K562 (cell line): ENCODE measurements around the gene ERH. TPM values are rescaled to one million over a fixed set of nuclear protein-coding genes. Genes with fewer than 3 reads are reported as not detected.

Source experiments
- ATAC-seq: fragments of 200-7000 bp; cut with Tn5 transposase; 3 replicates; pipeline ENCODE4 v1.9.1; 2020; ENCODE audit warnings: moderate library complexity
- BruUV-seq: library from RNA; stranded (reverse); fragments of 400-500 nt; replicated peaks from 2 replicates; lab custom pipeline; 2021; lab: Mats Ljungman, UMichigan
- CTCF ChIA-PET: fragments of 300-600 bp; formaldehyde crosslinking; extraction: SDS; loops from one replicate; lab custom pipeline; 2021; ENCODE audit warnings: low intra/inter-chr PET ratio; lab: Yijun Ruan, JAX
- POLR2A ChIA-PET: fragments of 300-600, 350-650 bp; sonication (Branson Sonifier 250); formaldehyde crosslinking; extraction: SDS; loops from one replicate; lab custom pipeline; 2021; ENCODE audit warnings: antibody characterized with exemption, inconsistent platforms; lab: Yijun Ruan, JAX
- DNase-seq, 4 experiments: peaks; one replicate each; pipeline versions ENCODE4 v3.0.0 to v3.0.0-alpha.2; 2011 to 2018; ENCODE audit warnings: low spot score in 3 of 4, mixed read lengths in 3 of 4; ENCODE audit errors: extremely low read depth in 1 of 4
- FAIRE-seq: peaks from 2 replicates; lab custom pipeline; 2011; peaks lifted over from hg19 to GRCh38; lab: Jason Lieb, UNC
- H2AFZ ChIP-seq: 2 replicates; pipeline ENCODE4 v1.6.0; 2011; ENCODE audit warnings: low read depth, low read length, control low read depth, inconsistent platforms
- H3K27ac ChIP-seq: fragments of 200-600 bp; 3 replicates; pipeline ENCODE4 v1.8.0; 2011; ENCODE audit warnings: low read depth, mild to moderate bottlenecking, control low read depth, inconsistent platforms, low read length, moderate library complexity, mixed read lengths; ENCODE audit errors: extremely low read depth
- H3K27me3 ChIP-seq, 2 experiments: fragments of 300-600 bp in 1 of 2; 2 replicates in 1 of 2; 3 replicates in 1 of 2; pipeline versions ENCODE4 v1.6.0 to v1.8.0; 2011; ENCODE audit warnings: inconsistent platforms in 2 of 2, low read length in 2 of 2, mild to moderate bottlenecking in 1 of 2, mixed read lengths in 1 of 2, moderate library complexity in 1 of 2; ENCODE audit not compliant: control insufficient read depth in 2 of 2, insufficient read depth in 2 of 2
- H3K36me3 ChIP-seq: fragments of 300-600 bp; 3 replicates; pipeline ENCODE4 v1.8.0; 2011; ENCODE audit warnings: mild to moderate bottlenecking, low read length, inconsistent platforms; ENCODE audit not compliant: control insufficient read depth, insufficient read depth
- H3K4me1 ChIP-seq, 2 experiments: fragments of 200-600 bp in 1 of 2; replicated peaks in 1 of 2; 2 replicates in 1 of 2; 3 replicates in 1 of 2; pipeline versions ENCODE4 v1.5.1 to v1.8.0; 2011; ENCODE audit warnings: inconsistent platforms in 2 of 2, low read length in 2 of 2, mild to moderate bottlenecking in 1 of 2, mixed read lengths in 1 of 2, moderate library complexity in 1 of 2; ENCODE audit not compliant: control insufficient read depth in 2 of 2, insufficient read depth in 2 of 2
- H3K4me2 ChIP-seq: 2 replicates; pipeline ENCODE4 v1.6.1; 2011; ENCODE audit warnings: low read length, control low read depth, inconsistent platforms, mixed read lengths; ENCODE audit not compliant: insufficient read depth
- H3K4me3 ChIP-seq: fragments of 200-600 bp; sonication (generic), shearing (Covaris generic); 2 replicates; pipeline ENCODE4 v1.5.1; 2016; ENCODE audit warnings: control low read depth, inconsistent platforms
- H3K79me2 ChIP-seq: fragments of 200-600 bp; 3 replicates; pipeline ENCODE4 v1.8.0; 2011; ENCODE audit warnings: low read length, inconsistent platforms; ENCODE audit not compliant: control insufficient read depth, insufficient read depth
- H3K9ac ChIP-seq, 2 experiments: 2 replicates each; pipeline versions ENCODE4 v1.6.0 to v1.6.1; 2011; ENCODE audit warnings: low read depth in 2 of 2, low read length in 2 of 2, control low read depth in 1 of 2, inconsistent platforms in 1 of 2, mild to moderate bottlenecking in 1 of 2, mixed read lengths in 1 of 2; ENCODE audit not compliant: insufficient read depth in 1 of 2
- H3K9me1 ChIP-seq: one replicate; pipeline ENCODE4 v1.6.0; 2011; ENCODE audit warnings: inconsistent platforms, mild to moderate bottlenecking, low read length, moderate library complexity; ENCODE audit not compliant: control insufficient read depth, insufficient read depth
- H3K9me3 ChIP-seq: replicated peaks from 2 replicates; pipeline ENCODE4 v1.5.1; 2011; ENCODE audit warnings: low read depth, low read length, inconsistent platforms; ENCODE audit not compliant: control insufficient read depth, insufficient read depth
- H4K20me1 ChIP-seq: replicated peaks from 2 replicates; pipeline ENCODE4 v1.6.1; 2011; ENCODE audit warnings: low read length, inconsistent platforms, mixed read lengths; ENCODE audit not compliant: control insufficient read depth, insufficient read depth
- CBFA2T3 ChIP-seq: fragments of 450-650 bp; IDR thresholded peaks from 2 replicates; pipeline ENCODE4 v1.6.1; 2017
- E2F6 ChIP-seq, 2 experiments: IDR thresholded peaks; 2 replicates each; pipeline ENCODE4 v1.6.1; 2011; ENCODE audit warnings: borderline replicate concordance in 1 of 2, control low read depth in 1 of 2, low read depth in 1 of 2, low read length in 1 of 2, mild to moderate bottlenecking in 1 of 2, mixed read lengths in 1 of 2, moderate library complexity in 1 of 2; ENCODE audit not compliant: insufficient read depth in 1 of 2, insufficient read length in 1 of 2, poor library complexity in 1 of 2, severe bottlenecking in 1 of 2; ENCODE audit errors: extremely low read depth in 1 of 2
- ESRRA ChIP-seq: fragments of 450-650 bp; IDR thresholded peaks from 2 replicates; pipeline ENCODE4 v1.6.1; 2014; ENCODE audit warnings: low read depth, mild to moderate bottlenecking, moderate library complexity, borderline replicate concordance
- GTF2B ChIP-seq: IDR thresholded peaks from 2 replicates; pipeline ENCODE4 v1.6.1; 2011; ENCODE audit not compliant: insufficient read length; ENCODE audit errors: extremely low read depth
- MED1 ChIP-seq: sonication (generic); formaldehyde crosslinking; IDR thresholded peaks from 2 replicates; pipeline ENCODE4 v1.8.1; 2023; ENCODE audit warnings: missing genetic modification reagents, borderline replicate concordance
- MEIS2 ChIP-seq: fragments of 450-650 bp; IDR thresholded peaks from 2 replicates; pipeline ENCODE4 v1.6.1; 2014; ENCODE audit warnings: mild to moderate bottlenecking; ENCODE audit not compliant: partially characterized antibody
- MYC ChIP-seq, 2 experiments: fragments of 250-450 bp in 1 of 2; sonication (Bioruptor Pico) in 1 of 2; IDR thresholded peaks; 2 replicates each; pipeline versions ENCODE4 v1.5.1 to v1.6.1; 2012 to 2021; ENCODE audit warnings: low read depth in 2 of 2, borderline replicate concordance in 1 of 2, improper control_type of control experiment in 1 of 2, low read length in 1 of 2, mild to moderate bottlenecking in 1 of 2, moderate library complexity in 1 of 2
- PHTF2 ChIP-seq: fragments of 250-450 bp; sonication (Bioruptor Pico); IDR thresholded peaks from 2 replicates; pipeline ENCODE4 v1.5.0; 2021; ENCODE audit warnings: mild to moderate bottlenecking
- TCF7L2 ChIP-seq: fragments of 150-350 bp; IDR thresholded peaks from 2 replicates; pipeline ENCODE4 v1.6.1; 2016; ENCODE audit warnings: low read depth, mild to moderate bottlenecking, low read length, moderate library complexity
- XRCC3 ChIP-seq: fragments of 450-650 bp; IDR thresholded peaks from 2 replicates; pipeline ENCODE4 v1.6.1; 2017; ENCODE audit warnings: mild to moderate bottlenecking, moderate library complexity
- XRCC4 ChIP-seq: IDR thresholded peaks from one replicate; pipeline ENCODE4 v1.6.1; 2011; ENCODE audit not compliant: insufficient read depth, insufficient read length; ENCODE audit errors: extremely low read depth
- ZBTB12 ChIP-seq: fragments of 250-450 bp; sonication (Bioruptor Pico); IDR thresholded peaks from 2 replicates; pipeline ENCODE4 v1.4.0; 2020
- WGBS: fragments of 100-300 bp; shearing (Covaris generic); methylation state at CpG from one replicate; pipeline ENCODE4 v1.1.6; 2016; ENCODE audit warnings: low coverage, mixed read lengths; ENCODE audit not compliant: insufficient coverage; ENCODE audit errors: missing lambda C conversion rate; 5-methylcytosine and 5-hydroxymethylcytosine counted together
- in situ Hi-C: fragments of 300-500 bp; cut with MboI; formaldehyde crosslinking; loops from 4 replicates; pipeline ENCODE4 v1.15.0; 2018; ENCODE audit warnings: inconsistent platforms, mixed read lengths
- intact Hi-C: fragments of 100-400 bp; cut with micrococcal nuclease; formaldehyde crosslinking; loops from 2 replicates; pipeline ENCODE4 v1.14.2; 2022
- polyA plus RNA-seq, 8 experiments: library from polyadenylated mRNA; depleted of rRNA in 4 of 8; stranded (reverse) in 5 of 8; unstranded in 3 of 8; fragments of >200 nt; fragmentation: Nextera tagmentation in 2 of 8; fragmentation: Illumina TruSeq in 1 of 8; extraction: Ambion mirVana in 2 of 8; extraction: Trizol in 1 of 8; gene quantifications; 2 replicates each; pipeline versions ENCODE4 v1.2.1 to v1.2.3, GENCODE V29; 2011 to 2014; ENCODE audit warnings: inconsistent platforms in 1 of 8, missing spikeins in 1 of 8
- total RNA-seq, 7 experiments: library from RNA; depleted of rRNA in 6 of 7; stranded (reverse); fragments of >200 nt in 6 of 7; fragmentation: Illumina TruSeq in 2 of 7; extraction: Trizol in 2 of 7; gene quantifications; 2 replicates each; pipeline versions ENCODE4 v1.2.1 to v1.2.3, GENCODE V29; 2011 to 2021; ENCODE audit warnings: low replicate concordance in 1 of 7

Gene ERH
- total and polyA plus RNA-seq, 9 of the 15 experiments (the other 6 are each of a cell fraction or from before 2014, with no cell fraction given), result 78.2 to 474 (median 250) TPM

GRCh38 chr14:69408331-69408960 lies 10.3 kb upstream of the ERH start:
- DNase-seq (no peak), ATAC-seq (no peak), FAIRE-seq (no peak)
- no peaks in the 10 kb centered on the region for H3K9me1 ChIP-seq
- H3K9me3 ChIP-seq, result no peaks in the 10 kb centered on the region
- no peak overlapping the region for H3K4me3 ChIP-seq
- H3K4me2 ChIP-seq, result no peak overlapping the region
- CTCF ChIA-PET, result no interaction called here
- BruUV-seq, result no TSS peak
- intact Hi-C loops, result no loop called here
- POLR2A ChIA-PET, result interaction anchor here (0.6 kb wide), 1 partner anchor 57 kb away, joined by 3 read pairs; no protein-coding TSS in a partner anchor
- TF ChIP-seq MEIS2 (peak; percentile 16), XRCC3 (no peak)
- no peak overlapping the region for H3K27ac ChIP-seq
- no peak overlapping the region for H2AFZ ChIP-seq
- no peak overlapping the region for H3K9ac ChIP-seq
- H3K4me1 ChIP-seq, result no peaks in the 10 kb centered on the region; a peak in 3 of 5 replicates
- H3K79me2 ChIP-seq, result peaks cover 59% of the 10 kb centered on the region
- no peaks in the 10 kb centered on the region for H4K20me1 ChIP-seq
- whole genome bisulfite sequencing, result 64% methylated on average over 2 of the region's 2 CpGs
- in situ Hi-C loops, result no loop called here
- no peaks in the 10 kb centered on the region for H3K27me3 ChIP-seq
- peaks cover 8% of the 10 kb centered on the region; the same call in 1 of the 3 replicates for H3K36me3 ChIP-seq

GRCh38 chr14:69405762-69406161 lies 7.7 kb upstream of the ERH start:
- POLR2A ChIA-PET, result no interaction called here
- H3K4me2 ChIP-seq, result no peak overlapping the region
- DNase-seq, result no peak
- in situ Hi-C loops (no loop called here), intact Hi-C loops (no loop called here)
- H3K9ac ChIP-seq, result no peak overlapping the region
- peaks cover 76% of the 10 kb centered on the region for H3K79me2 ChIP-seq
- FAIRE-seq, result no peak
- no peak overlapping the region for H3K27ac ChIP-seq
- H3K27me3 ChIP-seq, result no peaks in the 10 kb centered on the region
- peaks cover 0 to 2% of the 10 kb centered on the region in 2 experiments; a peak in 1 of 5 replicates for H3K4me1 ChIP-seq
- peaks cover 8% of the 10 kb centered on the region; the same call in 1 of the 3 replicates for H3K36me3 ChIP-seq
- no peak overlapping the region for H3K4me3 ChIP-seq
- H2AFZ ChIP-seq, result no peak overlapping the region
- BruUV-seq, result no TSS peak
- no peaks in the 10 kb centered on the region for H3K9me3 ChIP-seq
- H3K9me1 ChIP-seq, result no peaks in the 10 kb centered on the region
- CTCF ChIA-PET, result no interaction called here
- H4K20me1 ChIP-seq, result no peaks in the 10 kb centered on the region; the same call in 1 of the 2 replicates
- ATAC-seq, result no peak
- TF ChIP-seq E2F6 (IDR thresholded peaks at IDR 0.05; ENCODE audit: borderline replicate concordance in 1 of 2, extremely low read depth in 1 of 2, insufficient read depth in 1 of 2, insufficient read length in 1 of 2, low read depth in 1 of 2, low read length in 1 of 2, poor library complexity in 1 of 2, severe bottlenecking in 1 of 2) (no peak), CBFA2T3 (no peak), MYC (IDR thresholded peaks at IDR 0.05; ENCODE audit: low read depth, low read length) (no peak), MYC (CRISPR knock-in tag; IDR thresholded peaks at IDR 0.05; ENCODE audit: borderline replicate concordance, low read depth) (no peak), PHTF2 (CRISPR knock-in tag) (no peak), XRCC4 (no peak), GTF2B (no peak), TCF7L2 (no peak), ZBTB12 (no peak), ESRRA (no peak), MED1 (CRISPR knock-in tag) (no peak)
